Endothelial cell of umbilical vein (primary cell): ENCODE results near the gene MARCHF11. TPM values are rescaled to one million over a fixed set of nuclear protein-coding genes. Genes with fewer than 3 reads are reported as not detected.

Experiments used
- BruUV-seq: library from RNA; stranded (reverse); fragments of 400-500 nt; replicated peaks from 2 replicates; lab custom pipeline; 2021; lab: Mats Ljungman, UMichigan
- CTCF ChIA-PET: fragments of 300-600, 350-600 bp; sonication (Branson Sonifier 250); formaldehyde crosslinking; loops from one replicate; lab custom pipeline; 2021; ENCODE audit warnings: antibody characterized with exemption, inconsistent platforms; lab: Charles Lee
- POLR2A ChIA-PET: fragments of 300-600, 350-600 bp; sonication (Branson Sonifier 250); formaldehyde crosslinking; loops from one replicate; lab custom pipeline; 2021; ENCODE audit warnings: antibody characterized with exemption, inconsistent platforms; lab: Charles Lee
- DNase-seq: peaks from one replicate; pipeline ENCODE4 v3.0.0-alpha.2; 2011; ENCODE audit warnings: low read depth, low spot score
- FAIRE-seq: peaks from 2 replicates; lab custom pipeline; 2011; peaks lifted over from hg19 to GRCh38; lab: Jason Lieb, UNC
- H2AFZ ChIP-seq: 2 replicates; pipeline ENCODE4 v1.6.0; 2012; ENCODE audit warnings: low read depth, low read length, control low read depth, inconsistent platforms
- H3K27ac ChIP-seq: 2 replicates; pipeline ENCODE4 v1.5.1; 2011; ENCODE audit warnings: low read depth, mild to moderate bottlenecking, control low read depth, low read length, moderate library complexity; ENCODE audit not compliant: insufficient read depth
- H3K27me3 ChIP-seq, 2 experiments: 2 replicates each; pipeline versions ENCODE4 v1.6.0 to v1.6.1; 2011; ENCODE audit warnings: low read length in 2 of 2, mixed read lengths in 1 of 2; ENCODE audit not compliant: control insufficient read depth in 2 of 2, insufficient read depth in 2 of 2
- H3K36me3 ChIP-seq, 2 experiments: 2 replicates in 1 of 2; 3 replicates in 1 of 2; pipeline ENCODE4 v1.5.1; 2011; ENCODE audit warnings: low read length in 2 of 2, mild to moderate bottlenecking in 1 of 2, moderate library complexity in 1 of 2; ENCODE audit not compliant: control insufficient read depth in 2 of 2, insufficient read depth in 2 of 2; ENCODE audit errors: extremely low read depth in 1 of 2
- H3K4me1 ChIP-seq: 3 replicates; pipeline ENCODE4 v1.5.1; 2011; ENCODE audit warnings: mild to moderate bottlenecking, low read length; ENCODE audit not compliant: control insufficient read depth, insufficient read depth; ENCODE audit errors: extremely low read depth
- H3K4me2 ChIP-seq: 2 replicates; pipeline ENCODE4 v1.6.1; 2011; ENCODE audit warnings: low read length, control low read depth, mixed read lengths; ENCODE audit not compliant: insufficient read depth
- H3K4me3 ChIP-seq, 3 experiments: fragments of 200-600 bp in 1 of 3; sonication (generic), shearing (Covaris generic) in 1 of 3; replicated peaks in 1 of 3; 2 replicates each; pipeline ENCODE4 v1.5.1; 2011 to 2016; ENCODE audit warnings: control low read depth in 3 of 3, low read length in 3 of 3, mild to moderate bottlenecking in 2 of 3, inconsistent platforms in 1 of 3, low read depth in 1 of 3, moderate library complexity in 1 of 3; ENCODE audit not compliant: insufficient read depth in 1 of 3
- H3K79me2 ChIP-seq: 2 replicates; pipeline ENCODE4 v1.6.0; 2012; ENCODE audit warnings: low read length, inconsistent platforms; ENCODE audit not compliant: control insufficient read depth, insufficient read depth
- H3K9ac ChIP-seq: replicated peaks from 2 replicates; pipeline ENCODE3; 2011; ENCODE audit warnings: low read length, control low read depth; ENCODE audit not compliant: insufficient read depth; ENCODE audit errors: extremely low read depth
- H3K9me1 ChIP-seq: replicated peaks from 3 replicates; pipeline ENCODE4 v1.6.0; 2011; ENCODE audit warnings: mild to moderate bottlenecking, low read length; ENCODE audit not compliant: control insufficient read depth, insufficient read depth; ENCODE audit errors: extremely low read depth
- H3K9me3 ChIP-seq: replicated peaks from 2 replicates; pipeline ENCODE4 v1.5.1; 2012; ENCODE audit warnings: low read length, inconsistent platforms; ENCODE audit not compliant: control insufficient read depth, insufficient read depth
- H4K20me1 ChIP-seq: replicated peaks from 2 replicates; pipeline ENCODE3; 2011; ENCODE audit warnings: mild to moderate bottlenecking, low read length; ENCODE audit not compliant: control insufficient read depth, insufficient read depth; ENCODE audit errors: extremely low read depth
- EZH2 ChIP-seq: IDR thresholded peaks from 2 replicates; pipeline ENCODE4 v1.6.1; 2012; ENCODE audit warnings: borderline replicate concordance, low read depth, mild to moderate bottlenecking, moderate library complexity, low read length, inconsistent platforms; ENCODE audit not compliant: severe bottlenecking
- FOS ChIP-seq: IDR thresholded peaks from 2 replicates; pipeline ENCODE4 v1.6.1; 2011; ENCODE audit warnings: mild to moderate bottlenecking, low read length, moderate library complexity, borderline replicate concordance; ENCODE audit not compliant: insufficient read depth
- GATA2 ChIP-seq: IDR thresholded peaks from 2 replicates; pipeline ENCODE4 v1.7.0; 2011; ENCODE audit warnings: low read depth, mild to moderate bottlenecking, moderate library complexity, mixed read lengths, low read length; ENCODE audit not compliant: insufficient read length, insufficient read depth
- JUN ChIP-seq: IDR thresholded peaks from 2 replicates; pipeline ENCODE4 v1.6.1; 2011; ENCODE audit warnings: borderline replicate concordance, low read depth; ENCODE audit not compliant: insufficient read length, insufficient read depth
- MYC ChIP-seq: IDR thresholded peaks from one replicate; pipeline ENCODE4 v1.6.1; 2011; ENCODE audit warnings: mild to moderate bottlenecking, low read depth, low read length
- POLR2A ChIP-seq: IDR thresholded peaks from 2 replicates; pipeline ENCODE4 v1.6.1; 2012; ENCODE audit warnings: low read depth, mild to moderate bottlenecking, control low read depth, low read length
- POLR2AphosphoS5 ChIP-seq: IDR thresholded peaks from 2 replicates; pipeline ENCODE4 v1.6.1; 2012; ENCODE audit warnings: low read depth, mild to moderate bottlenecking, control low read depth, low read length, moderate library complexity; ENCODE audit not compliant: insufficient read depth
- dilution Hi-C: fragments of 300-500 bp; cut with MboI; formaldehyde crosslinking; loops from one replicate; pipeline ENCODE4 v1.15.0; 2019; ENCODE audit warnings: low sequenced_read_pairs; ENCODE audit not compliant: extremely low pct_ligation_motif_present
- intact Hi-C: fragments of 100-400 bp; cut with micrococcal nuclease; formaldehyde crosslinking; loops from one replicate; pipeline ENCODE4 v1.10.0; 2022
- polyA plus RNA-seq, 4 experiments: library from polyadenylated mRNA; depleted of rRNA in 3 of 4; stranded (reverse) in 3 of 4; unstranded in 1 of 4; fragments of >200 nt; gene quantifications; 2 replicates each; pipeline versions ENCODE4 v1.2.1 to v1.2.3, GENCODE V29; 2011 to 2012; ENCODE audit warnings: missing spikeins in 1 of 4
- total RNA-seq: library from RNA; stranded (reverse); gene quantifications from 2 replicates; pipeline ENCODE4 v1.2.3, GENCODE V29; 2021
- TF ChIP-seq, protein P1 (sequence below), 2 donors: IDR thresholded peaks; 1 replicate in 1 of 2; 2 replicates in 1 of 2; pipeline ENCODE4 v1.5.1; 2011; ENCODE audit warnings: low read length in 2 of 2, mild to moderate bottlenecking in 2 of 2, moderate library complexity in 2 of 2, control low read depth in 1 of 2, inconsistent platforms in 1 of 2, low read depth in 1 of 2; ENCODE audit not compliant: insufficient read depth in 1 of 2; ENCODE audit errors: extremely low read depth in 1 of 2
- TF ChIP-seq, protein P2 (sequence below): IDR thresholded peaks from 2 replicates; pipeline ENCODE4 v1.6.1; 2011; ENCODE audit not compliant: insufficient read depth, insufficient read length

Gene MARCHF11
- total and polyA plus RNA-seq, 2 donors (not counting 3 experiments of a cell fraction or from before 2014, with no cell fraction given): not detected

DNA sequence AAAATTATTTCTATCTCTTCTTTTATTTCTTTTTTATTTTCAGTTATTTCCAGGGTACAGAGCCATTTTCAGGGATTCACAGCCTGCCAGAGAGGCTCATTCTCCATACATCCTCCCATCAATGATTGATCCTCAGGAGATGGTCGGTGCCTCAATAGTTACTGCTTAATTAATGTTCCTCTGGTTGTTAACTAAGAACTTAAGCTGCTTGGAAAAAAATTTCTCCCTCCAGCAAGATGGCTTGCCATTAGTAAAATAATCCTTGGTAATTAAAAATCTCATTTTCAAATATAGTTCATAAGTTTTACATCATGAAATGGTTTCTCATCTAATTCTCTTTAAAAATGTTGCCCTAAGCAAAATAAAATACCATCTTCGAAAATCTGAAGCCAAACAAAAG is 20.0 kb downstream of the MARCHF11 start:
- Histone ChIP-seq H3K4me2 (no peak overlapping the region), H3K4me3 (no peak overlapping the region), H3K9me1 (no peaks in the 10 kb centered on the region), H3K9me3 (no peaks in the 10 kb centered on the region), H2AFZ (no peak overlapping the region), H3K27me3 (no peaks in the 10 kb centered on the region), H3K9ac (no peak overlapping the region), H3K79me2 (no peaks in the 10 kb centered on the region), H4K20me1 (no peaks in the 10 kb centered on the region), H3K27ac (no peak overlapping the region), H3K4me1 (no peaks in the 10 kb centered on the region), H3K36me3 (no peaks in the 10 kb centered on the region)
- TF ChIP-seq MYC (no peak), GATA2 (no peak), FOS (no peak), POLR2AphosphoS5 (no peak), JUN (no peak), POLR2A (no peak), EZH2 (no peak)
- TF ChIP-seq, protein P1, sequence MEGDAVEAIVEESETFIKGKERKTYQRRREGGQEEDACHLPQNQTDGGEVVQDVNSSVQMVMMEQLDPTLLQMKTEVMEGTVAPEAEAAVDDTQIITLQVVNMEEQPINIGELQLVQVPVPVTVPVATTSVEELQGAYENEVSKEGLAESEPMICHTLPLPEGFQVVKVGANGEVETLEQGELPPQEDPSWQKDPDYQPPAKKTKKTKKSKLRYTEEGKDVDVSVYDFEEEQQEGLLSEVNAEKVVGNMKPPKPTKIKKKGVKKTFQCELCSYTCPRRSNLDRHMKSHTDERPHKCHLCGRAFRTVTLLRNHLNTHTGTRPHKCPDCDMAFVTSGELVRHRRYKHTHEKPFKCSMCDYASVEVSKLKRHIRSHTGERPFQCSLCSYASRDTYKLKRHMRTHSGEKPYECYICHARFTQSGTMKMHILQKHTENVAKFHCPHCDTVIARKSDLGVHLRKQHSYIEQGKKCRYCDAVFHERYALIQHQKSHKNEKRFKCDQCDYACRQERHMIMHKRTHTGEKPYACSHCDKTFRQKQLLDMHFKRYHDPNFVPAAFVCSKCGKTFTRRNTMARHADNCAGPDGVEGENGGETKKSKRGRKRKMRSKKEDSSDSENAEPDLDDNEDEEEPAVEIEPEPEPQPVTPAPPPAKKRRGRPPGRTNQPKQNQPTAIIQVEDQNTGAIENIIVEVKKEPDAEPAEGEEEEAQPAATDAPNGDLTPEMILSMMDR (IDR thresholded peaks at IDR 0.05; ENCODE audit: extremely low read depth in 1 of 2, insufficient read depth in 1 of 2, low read depth in 1 of 2, low read length in 2 of 2): no peak
- TF ChIP-seq, protein P2, sequence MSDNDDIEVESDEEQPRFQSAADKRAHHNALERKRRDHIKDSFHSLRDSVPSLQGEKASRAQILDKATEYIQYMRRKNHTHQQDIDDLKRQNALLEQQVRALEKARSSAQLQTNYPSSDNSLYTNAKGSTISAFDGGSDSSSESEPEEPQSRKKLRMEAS: no peak
- dilution Hi-C loops (no loop called here), intact Hi-C loops (loop anchor here (1.0 kb wide), 2 partner anchors 297 to 391 kb away; no protein-coding TSS in a partner anchor)
- no peak for DNase-seq
- ChIA-PET POLR2A (no interaction called here), CTCF (interaction anchor here (1.0 to 5.2 kb wide), 19 partner anchors 8 to 1056 kb away, joined by 3 to 178 read pairs (median 5); partner anchors contain the start of gene MARCHF11)
- no peak for FAIRE-seq
- BruUV-seq: no TSS peak
